ENCODE results near the gene CNOT1.

DNA sequence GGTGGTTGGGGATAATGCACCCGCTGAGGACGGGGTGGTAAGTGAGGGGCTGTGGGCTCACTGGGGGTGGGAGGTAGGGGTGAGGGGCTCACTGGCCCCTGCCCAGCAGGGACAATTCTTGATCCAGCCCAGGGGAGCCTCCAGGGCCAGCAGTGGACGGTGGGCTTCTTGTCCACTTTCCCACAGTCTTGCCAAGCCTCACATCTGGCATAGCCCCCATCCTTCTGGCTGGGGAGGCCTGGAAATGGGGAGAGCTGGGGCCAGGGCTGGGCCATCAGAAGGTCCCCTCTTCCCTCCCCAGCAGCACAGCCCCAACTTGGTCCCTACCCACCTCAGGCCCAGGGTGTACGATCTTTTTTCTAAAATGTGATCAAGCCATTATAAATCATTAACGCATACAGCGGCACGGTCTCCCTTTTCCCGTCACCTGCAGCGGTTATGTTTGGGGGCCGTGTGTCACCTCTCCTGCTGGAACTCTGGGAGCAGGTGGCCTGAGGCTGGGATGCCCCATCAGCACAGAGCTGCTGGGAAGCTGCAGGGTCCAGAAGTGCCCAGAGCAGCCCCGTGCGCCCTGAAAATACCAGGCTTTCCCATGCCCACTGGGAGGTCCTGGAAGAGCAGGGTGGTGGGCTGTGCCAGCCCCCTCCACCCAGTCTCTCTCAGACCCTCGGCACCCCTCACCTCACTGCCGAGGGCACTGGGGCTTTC, 121.5 kb downstream of the CNOT1 start:
- TF ChIP-seq, protein P1, sequence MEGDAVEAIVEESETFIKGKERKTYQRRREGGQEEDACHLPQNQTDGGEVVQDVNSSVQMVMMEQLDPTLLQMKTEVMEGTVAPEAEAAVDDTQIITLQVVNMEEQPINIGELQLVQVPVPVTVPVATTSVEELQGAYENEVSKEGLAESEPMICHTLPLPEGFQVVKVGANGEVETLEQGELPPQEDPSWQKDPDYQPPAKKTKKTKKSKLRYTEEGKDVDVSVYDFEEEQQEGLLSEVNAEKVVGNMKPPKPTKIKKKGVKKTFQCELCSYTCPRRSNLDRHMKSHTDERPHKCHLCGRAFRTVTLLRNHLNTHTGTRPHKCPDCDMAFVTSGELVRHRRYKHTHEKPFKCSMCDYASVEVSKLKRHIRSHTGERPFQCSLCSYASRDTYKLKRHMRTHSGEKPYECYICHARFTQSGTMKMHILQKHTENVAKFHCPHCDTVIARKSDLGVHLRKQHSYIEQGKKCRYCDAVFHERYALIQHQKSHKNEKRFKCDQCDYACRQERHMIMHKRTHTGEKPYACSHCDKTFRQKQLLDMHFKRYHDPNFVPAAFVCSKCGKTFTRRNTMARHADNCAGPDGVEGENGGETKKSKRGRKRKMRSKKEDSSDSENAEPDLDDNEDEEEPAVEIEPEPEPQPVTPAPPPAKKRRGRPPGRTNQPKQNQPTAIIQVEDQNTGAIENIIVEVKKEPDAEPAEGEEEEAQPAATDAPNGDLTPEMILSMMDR (IDR thresholded peaks at IDR 0.05; ENCODE audit: low read depth, low read length) = no peak
- TF ChIP-seq EZH2phosphoT487 (IDR thresholded peaks at IDR 0.05; ENCODE audit: low read depth) = no peak
